ENCODE results near the gene THTPA.

DNA sequence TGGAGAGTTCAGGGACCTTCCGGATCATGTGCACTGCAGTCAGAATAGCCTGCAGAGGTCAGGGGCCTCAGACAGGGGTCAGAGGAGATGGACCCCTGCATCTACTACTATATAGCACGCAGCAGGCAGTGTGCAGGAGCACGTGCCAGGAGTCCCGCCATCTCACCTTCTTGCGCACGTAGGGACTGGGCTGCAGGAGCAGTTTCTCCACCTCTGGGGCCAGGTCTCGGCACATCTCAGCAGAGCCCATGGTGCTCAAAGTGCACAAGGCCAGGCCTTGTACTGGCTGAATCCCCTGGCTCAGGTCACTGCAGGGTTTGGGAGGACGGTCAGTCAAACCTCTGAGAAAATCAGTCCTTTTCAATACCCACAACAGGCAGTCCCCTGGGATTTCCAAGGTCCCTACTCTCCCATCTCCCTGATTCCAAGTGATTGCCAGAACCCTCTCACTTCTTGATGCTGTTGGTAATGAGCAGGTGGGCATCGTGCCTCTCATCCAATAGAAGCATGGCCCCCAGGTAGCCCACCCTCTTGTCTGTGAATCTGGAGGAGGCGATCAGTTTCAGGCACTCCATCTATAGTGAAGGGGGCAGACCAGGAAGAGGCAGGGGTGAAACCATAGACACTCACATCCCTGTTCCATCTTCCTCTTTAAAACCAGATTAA, 10.2 kb downstream of the THTPA start:
- TF ChIP-seq, protein P1, sequence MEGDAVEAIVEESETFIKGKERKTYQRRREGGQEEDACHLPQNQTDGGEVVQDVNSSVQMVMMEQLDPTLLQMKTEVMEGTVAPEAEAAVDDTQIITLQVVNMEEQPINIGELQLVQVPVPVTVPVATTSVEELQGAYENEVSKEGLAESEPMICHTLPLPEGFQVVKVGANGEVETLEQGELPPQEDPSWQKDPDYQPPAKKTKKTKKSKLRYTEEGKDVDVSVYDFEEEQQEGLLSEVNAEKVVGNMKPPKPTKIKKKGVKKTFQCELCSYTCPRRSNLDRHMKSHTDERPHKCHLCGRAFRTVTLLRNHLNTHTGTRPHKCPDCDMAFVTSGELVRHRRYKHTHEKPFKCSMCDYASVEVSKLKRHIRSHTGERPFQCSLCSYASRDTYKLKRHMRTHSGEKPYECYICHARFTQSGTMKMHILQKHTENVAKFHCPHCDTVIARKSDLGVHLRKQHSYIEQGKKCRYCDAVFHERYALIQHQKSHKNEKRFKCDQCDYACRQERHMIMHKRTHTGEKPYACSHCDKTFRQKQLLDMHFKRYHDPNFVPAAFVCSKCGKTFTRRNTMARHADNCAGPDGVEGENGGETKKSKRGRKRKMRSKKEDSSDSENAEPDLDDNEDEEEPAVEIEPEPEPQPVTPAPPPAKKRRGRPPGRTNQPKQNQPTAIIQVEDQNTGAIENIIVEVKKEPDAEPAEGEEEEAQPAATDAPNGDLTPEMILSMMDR (IDR thresholded peaks at IDR 0.05; ENCODE audit: borderline replicate concordance, extremely low read depth, low read length, poor library complexity, severe bottlenecking), result no peak
- no peak for TF ChIP-seq EZH2 (IDR thresholded peaks at IDR 0.05; ENCODE audit: borderline replicate concordance, low read depth, low read length, severe bottlenecking)

Data from DND-41 (cell line).